ENCODE measurements around the gene SETD5.
A peak's percentile ranks its signal among the peaks of the same experiment; 100 is the strongest.

SETD5 gene

DNA sequence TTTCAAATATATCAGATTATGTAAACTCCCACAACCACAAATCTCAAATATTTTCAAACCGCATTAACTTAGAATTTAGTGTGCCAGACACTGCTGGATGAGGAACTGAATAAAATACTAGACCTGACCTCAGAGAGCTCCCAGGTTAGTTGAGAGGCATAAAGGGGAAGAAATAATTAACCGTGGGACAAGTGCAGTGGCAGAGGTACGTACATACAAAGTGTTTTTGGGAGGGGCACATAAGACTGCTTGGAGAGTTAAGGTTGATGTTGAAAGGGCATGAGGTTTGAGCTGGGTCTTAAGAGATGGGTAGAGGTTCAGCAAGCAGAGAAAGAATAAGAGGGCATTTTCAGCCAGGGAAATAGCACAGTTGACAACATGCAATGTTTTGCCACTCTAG, 17.4 kb upstream of the SETD5 start:
- H3K18ac ChIP-seq (ENCODE audit: low read length), result no peak overlapping the region
- H3K79me2 ChIP-seq (ENCODE audit: control insufficient read depth, insufficient read depth, low read length, poor library complexity), result no peaks in the 10 kb centered on the region
- no peak overlapping the region for H4K12ac ChIP-seq (ENCODE audit: low read depth, low read length)
- H4K91ac ChIP-seq (ENCODE audit: low read depth, low read length), result no peak overlapping the region
- H3K4ac ChIP-seq (ENCODE audit: low read depth, low read length), result no peak overlapping the region
- H3K9me3 ChIP-seq (ENCODE audit: insufficient read depth, low read depth, low read length), result no peaks in the 10 kb centered on the region
- H3K4me2 ChIP-seq (ENCODE audit: low read length), result no peak overlapping the region
- H3K14ac ChIP-seq (ENCODE audit: low read length), result no peak overlapping the region
- no peaks in the 10 kb centered on the region for H3K4me1 ChIP-seq (ENCODE audit: control insufficient read depth in 1 of 2, insufficient read depth in 2 of 2, low read length in 2 of 2)
- H4K8ac ChIP-seq (ENCODE audit: low read depth, low read length), result no peak overlapping the region
- DNase-seq, result no peak
- H2AFZ ChIP-seq (ENCODE audit: insufficient read depth, low read length, poor library complexity), result no peak overlapping the region
- no peak overlapping the region for H2BK12ac ChIP-seq (ENCODE audit: low read length)
- peaks cover 7 to 17% of the 10 kb centered on the region in 2 experiments for H3K36me3 ChIP-seq (ENCODE audit: control insufficient read depth in 1 of 2, insufficient read depth in 2 of 2, low read length in 2 of 2)
- no CpG with 5 or more reads among the region's 3 CpGs for WGBS (ENCODE audit: extremely low coverage, insufficient coverage, insufficient read length)
- H3K27me3 ChIP-seq (ENCODE audit: insufficient read depth, low read length), result no peaks in the 10 kb centered on the region
- no peak overlapping the region for H3K23ac ChIP-seq (ENCODE audit: low read length)
- H3K27ac ChIP-seq (ENCODE audit: low read depth, low read length), result no peak overlapping the region
- no peak overlapping the region for H3K4me3 ChIP-seq (ENCODE audit: low read depth, low read length)
- H2BK5ac ChIP-seq (ENCODE audit: low read depth, low read length, poor library complexity), result no peak overlapping the region
- no peak overlapping the region for H2BK120ac ChIP-seq (ENCODE audit: insufficient read depth, low read length, poor library complexity)
- H3K79me1 ChIP-seq (ENCODE audit: low read length), result no peaks in the 10 kb centered on the region
- H3K9ac ChIP-seq (ENCODE audit: low read length), result no peak overlapping the region
- no peak overlapping the region for H2AK5ac ChIP-seq (ENCODE audit: low read length)

DNA sequence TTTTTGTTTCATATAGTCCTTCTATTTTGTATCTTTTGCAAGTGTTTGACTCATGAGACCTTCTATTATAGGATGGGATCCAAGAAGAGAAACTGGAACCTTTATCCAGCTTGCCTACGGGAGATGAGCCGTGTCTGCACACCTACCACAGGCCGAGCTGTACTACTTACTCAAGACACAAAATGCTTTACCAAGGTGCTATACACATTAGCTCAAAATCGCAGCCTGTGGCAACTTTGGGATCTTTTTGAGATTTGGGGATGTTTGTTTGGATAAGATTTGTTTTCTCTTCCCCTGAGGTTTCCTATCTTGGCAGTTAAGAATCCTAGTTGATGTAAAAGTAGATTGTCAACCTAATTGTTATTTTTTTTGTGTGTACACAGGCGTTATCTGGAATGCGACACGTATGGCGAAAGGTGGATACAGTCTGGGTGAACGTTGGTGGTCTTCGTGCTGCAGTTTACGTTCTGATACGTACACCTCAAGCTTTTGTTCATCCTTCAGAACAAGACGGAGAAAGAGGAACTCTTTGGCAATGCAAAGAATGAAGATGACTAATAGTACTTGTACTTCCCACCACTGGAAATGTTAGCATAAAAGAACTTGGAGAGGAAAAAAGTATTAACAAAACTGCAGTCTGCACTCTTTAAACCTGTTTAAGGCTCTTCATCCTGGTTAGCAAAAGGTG, 13.1 kb upstream of the SETD5 start:
- Histone ChIP-seq H2AK5ac (ENCODE audit: low read length) (no peak overlapping the region), H3K4me3 (ENCODE audit: low read depth, low read length) (no peak overlapping the region), H2BK5ac (ENCODE audit: low read depth, low read length, poor library complexity) (no peak overlapping the region), H2BK120ac (ENCODE audit: insufficient read depth, low read length, poor library complexity) (no peak overlapping the region), H3K9me3 (ENCODE audit: insufficient read depth, low read depth, low read length) (no peaks in the 10 kb centered on the region), H2BK12ac (ENCODE audit: low read length) (no peak overlapping the region), H3K79me1 (ENCODE audit: low read length) (no peaks in the 10 kb centered on the region), H4K91ac (ENCODE audit: low read depth, low read length) (no peak overlapping the region), H3K79me2 (ENCODE audit: control insufficient read depth, insufficient read depth, low read length, poor library complexity) (no peaks in the 10 kb centered on the region), H3K27ac (ENCODE audit: low read depth, low read length) (no peak overlapping the region), H2AFZ (ENCODE audit: insufficient read depth, low read length, poor library complexity) (no peak overlapping the region), H3K23ac (ENCODE audit: low read length) (no peak overlapping the region), H3K14ac (ENCODE audit: low read length) (no peak overlapping the region), H3K36me3 (ENCODE audit: control insufficient read depth in 1 of 2, insufficient read depth in 2 of 2, low read length in 2 of 2) (peaks cover 10 to 32% of the 10 kb centered on the region in 2 experiments), H4K8ac (ENCODE audit: low read depth, low read length) (peak overlapping the region; percentile 28), H4K12ac (ENCODE audit: low read depth, low read length) (no peak overlapping the region), H3K4me2 (ENCODE audit: low read length) (no peak overlapping the region), H3K9ac (ENCODE audit: low read length) (no peak overlapping the region), H3K4ac (ENCODE audit: low read depth, low read length) (no peak overlapping the region), H3K27me3 (ENCODE audit: insufficient read depth, low read length) (no peaks in the 10 kb centered on the region), H3K4me1 (ENCODE audit: control insufficient read depth in 1 of 2, insufficient read depth in 2 of 2, low read length in 2 of 2) (no peaks in the 10 kb centered on the region), H3K18ac (ENCODE audit: low read length) (no peak overlapping the region)
- DNase-seq, result peak in 1 of 2 donors; percentile 50
- no CpG with 5 or more reads among the region's 13 CpGs for WGBS (ENCODE audit: extremely low coverage, insufficient coverage, insufficient read length)

DNA sequence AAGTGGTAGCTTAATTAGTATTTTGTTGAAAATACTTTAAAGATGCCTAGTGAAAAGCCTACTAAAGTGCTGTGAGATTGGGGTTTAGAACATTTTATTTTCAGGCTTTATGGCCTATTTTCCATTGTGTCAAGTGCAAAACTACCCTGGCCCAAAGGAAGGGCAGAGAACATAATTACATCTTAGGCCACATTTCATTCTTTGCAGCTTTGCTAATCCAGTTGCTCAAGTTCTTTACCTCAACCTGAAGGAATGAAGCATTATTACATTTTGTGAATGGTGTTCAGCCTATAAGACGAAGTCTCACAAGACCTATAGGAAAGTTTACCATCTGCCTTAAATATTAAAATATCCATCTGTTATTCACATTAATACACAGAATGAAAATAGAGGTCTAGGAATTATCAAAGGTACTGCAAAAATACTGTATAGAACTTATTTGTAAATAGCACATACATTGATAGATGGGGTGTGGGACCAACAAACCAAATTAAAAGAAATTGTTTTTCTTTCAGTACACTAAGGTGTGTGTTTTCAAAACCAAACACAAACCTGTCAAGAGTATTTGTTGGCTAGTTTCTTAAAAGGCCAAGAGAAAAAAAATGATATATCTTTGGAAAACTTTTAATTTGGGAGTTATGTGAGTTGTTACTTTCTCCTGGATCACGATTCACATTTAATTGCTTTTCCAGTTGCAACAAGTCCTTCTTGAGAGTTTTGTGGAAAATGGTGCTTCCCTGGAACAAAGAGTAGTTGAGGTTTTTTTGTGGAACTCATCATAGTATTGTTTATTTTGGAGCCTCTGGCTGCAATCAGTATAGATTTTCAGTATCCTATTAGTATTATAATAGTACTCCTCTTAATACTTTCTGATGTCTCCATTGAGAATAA, 12.0 kb upstream of the SETD5 start:
- Histone ChIP-seq H3K4me2 (ENCODE audit: low read length) (no peak overlapping the region), H2BK120ac (ENCODE audit: insufficient read depth, low read length, poor library complexity) (no peak overlapping the region), H3K36me3 (ENCODE audit: control insufficient read depth in 1 of 2, insufficient read depth in 2 of 2, low read length in 2 of 2) (peaks cover 12 to 37% of the 10 kb centered on the region in 2 experiments), H3K18ac (ENCODE audit: low read length) (no peak overlapping the region), H3K4ac (ENCODE audit: low read depth, low read length) (no peak overlapping the region), H3K9ac (ENCODE audit: low read length) (no peak overlapping the region), H2AFZ (ENCODE audit: insufficient read depth, low read length, poor library complexity) (no peak overlapping the region), H2AK5ac (ENCODE audit: low read length) (no peak overlapping the region), H3K27me3 (ENCODE audit: insufficient read depth, low read length) (no peaks in the 10 kb centered on the region), H2BK12ac (ENCODE audit: low read length) (no peak overlapping the region), H4K8ac (ENCODE audit: low read depth, low read length) (no peak overlapping the region), H3K4me1 (ENCODE audit: control insufficient read depth in 1 of 2, insufficient read depth in 2 of 2, low read length in 2 of 2) (no peaks in the 10 kb centered on the region), H3K79me1 (ENCODE audit: low read length) (no peaks in the 10 kb centered on the region), H4K12ac (ENCODE audit: low read depth, low read length) (no peak overlapping the region), H4K91ac (ENCODE audit: low read depth, low read length) (no peak overlapping the region), H2BK5ac (ENCODE audit: low read depth, low read length, poor library complexity) (no peak overlapping the region), H3K4me3 (ENCODE audit: low read depth, low read length) (no peak overlapping the region), H3K27ac (ENCODE audit: low read depth, low read length) (peak overlapping the region; percentile 10), H3K23ac (ENCODE audit: low read length) (no peak overlapping the region), H3K79me2 (ENCODE audit: control insufficient read depth, insufficient read depth, low read length, poor library complexity) (no peaks in the 10 kb centered on the region), H3K14ac (ENCODE audit: low read length) (no peak overlapping the region), H3K9me3 (ENCODE audit: insufficient read depth, low read depth, low read length) (no peaks in the 10 kb centered on the region)
- DNase-seq, result peak; percentile 22 to 76
- no CpG with 5 or more reads among the region's 2 CpGs for WGBS (ENCODE audit: extremely low coverage, insufficient coverage, insufficient read length)

DNA sequence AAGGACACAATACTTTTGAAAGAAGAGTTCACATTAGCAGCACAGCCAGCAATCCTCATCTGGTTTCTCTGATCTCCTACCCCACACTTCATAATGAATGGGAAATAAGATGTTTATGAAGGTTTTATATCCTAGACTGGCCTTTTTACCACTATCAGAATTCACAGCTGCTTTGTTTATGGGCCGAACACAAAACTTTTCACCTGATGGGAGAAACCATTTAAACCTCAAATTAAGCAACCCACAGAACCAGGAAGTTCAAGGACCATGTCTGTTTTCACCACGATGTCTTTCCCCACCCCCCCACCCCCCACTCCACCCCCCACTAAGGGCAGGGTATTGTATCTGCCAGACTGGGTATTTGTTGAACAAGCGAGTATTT, 11.3 kb upstream of the SETD5 start:
- H3K36me3 ChIP-seq (ENCODE audit: control insufficient read depth in 1 of 2, insufficient read depth in 2 of 2, low read length in 2 of 2), result peaks cover 11 to 40% of the 10 kb centered on the region in 2 experiments
- no peak overlapping the region for H2AFZ ChIP-seq (ENCODE audit: insufficient read depth, low read length, poor library complexity)
- no peaks in the 10 kb centered on the region for H3K79me2 ChIP-seq (ENCODE audit: control insufficient read depth, insufficient read depth, low read length, poor library complexity)
- no peak overlapping the region for H3K18ac ChIP-seq (ENCODE audit: low read length)
- H3K4me3 ChIP-seq (ENCODE audit: low read depth, low read length), result no peak overlapping the region
- H3K79me1 ChIP-seq (ENCODE audit: low read length), result no peaks in the 10 kb centered on the region
- H3K9me3 ChIP-seq (ENCODE audit: insufficient read depth, low read depth, low read length), result no peaks in the 10 kb centered on the region
- H4K8ac ChIP-seq (ENCODE audit: low read depth, low read length), result no peak overlapping the region
- no peak for DNase-seq
- no peak overlapping the region for H3K4me2 ChIP-seq (ENCODE audit: low read length)
- H3K27me3 ChIP-seq (ENCODE audit: insufficient read depth, low read length), result no peaks in the 10 kb centered on the region
- H3K23ac ChIP-seq (ENCODE audit: low read length), result no peak overlapping the region
- H3K4me1 ChIP-seq (ENCODE audit: control insufficient read depth in 1 of 2, insufficient read depth in 2 of 2, low read length in 2 of 2), result no peaks in the 10 kb centered on the region
- H3K27ac ChIP-seq (ENCODE audit: low read depth, low read length), result no peak overlapping the region
- no peak overlapping the region for H3K9ac ChIP-seq (ENCODE audit: low read length)
- no peak overlapping the region for H4K12ac ChIP-seq (ENCODE audit: low read depth, low read length)
- H2AK5ac ChIP-seq (ENCODE audit: low read length), result no peak overlapping the region
- WGBS (ENCODE audit: extremely low coverage, insufficient coverage, insufficient read length), result no CpG with 5 or more reads among the region's 3 CpGs
- no peak overlapping the region for H4K91ac ChIP-seq (ENCODE audit: low read depth, low read length)
- no peak overlapping the region for H3K4ac ChIP-seq (ENCODE audit: low read depth, low read length)
- no peak overlapping the region for H2BK12ac ChIP-seq (ENCODE audit: low read length)
- no peak overlapping the region for H2BK5ac ChIP-seq (ENCODE audit: low read depth, low read length, poor library complexity)
- no peak overlapping the region for H3K14ac ChIP-seq (ENCODE audit: low read length)
- H2BK120ac ChIP-seq (ENCODE audit: insufficient read depth, low read length, poor library complexity), result no peak overlapping the region
